Body of pancreas (tissue), 4 donors: ENCODE results near the gene C17orf67. TPM values are rescaled to one million over a fixed set of nuclear protein-coding genes. Genes with fewer than 3 reads are reported as not detected.

Source experiments
- ATAC-seq: fragments of 150-250 bp; one replicate; pipeline ENCODE4 v1.9.1; 2016
- DNase-seq, 4 donors: peaks; one replicate each; pipeline ENCODE4 v3.0.0-alpha.2; 2019
- H3K27ac ChIP-seq, 4 donors: fragments of 200-600 bp; sonication (generic); 1 replicate in 3 of 4; 2 replicates in 1 of 4; pipeline versions ENCODE4 v1.5.1 to v1.6.1; 2016 to 2019; ENCODE audit warnings: mild to moderate bottlenecking in 1 of 4, mixed read lengths in 1 of 4, moderate library complexity in 1 of 4
- H3K27me3 ChIP-seq, 2 donors: fragments of 200-600 bp; sonication (generic); one replicate each; pipeline ENCODE4 v1.6.0; 2016; ENCODE audit warnings: mild to moderate bottlenecking in 1 of 2
- H3K36me3 ChIP-seq, 2 donors: fragments of 200-600 bp; sonication (generic); replicated peaks in 1 of 2; 2 replicates each; pipeline ENCODE4 v1.5.1; 2016; ENCODE audit warnings: low read depth in 2 of 2; ENCODE audit not compliant: insufficient read depth in 1 of 2
- H3K4me1 ChIP-seq: fragments of 200-600 bp; sonication (generic); one replicate; pipeline ENCODE4 v1.6.0; 2016
- H3K4me3 ChIP-seq, 2 donors: fragments of 200-600 bp; sonication (generic); 1 replicate in 1 of 2; 2 replicates in 1 of 2; pipeline ENCODE4 v1.5.1; 2016 to 2019
- H3K9me3 ChIP-seq, 3 donors: fragments of 200-600 bp; sonication (generic); 1 replicate in 2 of 3; 2 replicates in 1 of 3; pipeline ENCODE4 v1.5.1; 2016
- CTCF ChIP-seq, 7 experiments: fragments of 450-650 bp in 4 of 7; fragments of 200-600 bp in 3 of 7; sonication (generic) in 3 of 7; IDR thresholded peaks; one replicate each; pipeline ENCODE4 v1.5.1; 2016 to 2019; ENCODE audit warnings: antibody characterized with exemption in 7 of 7
- POLR2A ChIP-seq, 3 donors: fragments of 450-650 bp; IDR thresholded peaks; one replicate each; pipeline ENCODE4 v1.6.1; 2016; ENCODE audit warnings: antibody characterized with exemption in 3 of 3, mild to moderate bottlenecking in 2 of 3
- WGBS, 2 donors: methylation state at CpG; one replicate each; pipeline ENCODE4 v1.1.5; 2017; 5-methylcytosine and 5-hydroxymethylcytosine counted together
- intact Hi-C: fragments of 100-400 bp; cut with DNase I; formaldehyde crosslinking; loops from one replicate; pipeline ENCODE4 v1.15.1; 2023
- total RNA-seq, 2 donors: library from RNA; depleted of rRNA; stranded (reverse); fragments of >200 nt; gene quantifications; one replicate each; pipeline ENCODE4 v1.1.0, GENCODE V29; 2016

The C17orf67 gene
- total RNA-seq, 2 donors from 2014 or later, result 0.78 to 2.3 TPM

DNA sequence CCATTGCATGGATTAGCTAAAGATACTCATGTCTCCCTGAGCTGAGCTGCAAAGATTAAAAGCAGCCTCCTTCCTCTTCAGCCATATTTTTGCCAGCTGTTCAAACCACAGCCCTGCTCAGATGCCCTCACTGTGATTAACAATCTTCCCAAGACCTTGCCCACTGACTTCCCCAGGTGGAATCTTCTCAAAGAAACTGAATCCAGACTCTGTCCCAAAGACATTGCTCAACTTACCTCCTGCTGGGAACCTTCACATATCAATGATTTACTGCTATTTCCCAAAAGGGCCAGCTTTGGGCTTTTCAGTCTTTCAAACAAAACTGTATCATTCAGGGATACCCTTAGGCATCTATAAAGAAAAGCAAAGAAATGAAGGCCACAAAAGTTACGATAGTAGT lies 9.2 kb downstream of the C17orf67 start:
- intact Hi-C loops, result loop anchor here (5.0 kb wide), 1 partner anchor 113 kb away; no protein-coding TSS in a partner anchor
- ATAC-seq, result no peak
- H3K36me3 ChIP-seq, result no peaks in the 10 kb centered on the region
- H3K27me3 ChIP-seq, result no peaks in the 10 kb centered on the region
- no peaks in the 10 kb centered on the region for H3K9me3 ChIP-seq
- whole genome bisulfite sequencing, 2 donors, result 59 to 68% methylated on average over 1 of the region's 1 CpG
- H3K27ac ChIP-seq, result peak overlapping the region in 2 of 4 donors; percentile 52 to 69
- TF ChIP-seq POLR2A (IDR thresholded peaks at IDR 0.05) (no peak), CTCF (IDR thresholded peaks at IDR 0.05) (no peak)
- DNase-seq, result peak in 2 of 4 donors; percentile 17 to 27
- H3K4me1 ChIP-seq, result peaks cover 53% of the 10 kb centered on the region
- no peak overlapping the region for H3K4me3 ChIP-seq

GRCh38 chr17:56823848-56824247 lies 9.9 kb downstream of the C17orf67 start:
- DNase-seq, result peak in 2 of 4 donors; percentile 18 to 32
- no peak for ATAC-seq
- no peak overlapping the region for H3K4me3 ChIP-seq
- intact Hi-C loops, result loop anchor here (5.0 kb wide), 1 partner anchor 113 kb away; no protein-coding TSS in a partner anchor
- peak overlapping the region in 2 of 4 donors; percentile 52 to 69 for H3K27ac ChIP-seq
- H3K9me3 ChIP-seq, result no peaks in the 10 kb centered on the region
- 52 to 53% methylated on average over 2 of the region's 2 CpGs for WGBS, 2 donors
- no peak for TF ChIP-seq CTCF (IDR thresholded peaks at IDR 0.05)
- no peak for TF ChIP-seq POLR2A (IDR thresholded peaks at IDR 0.05)
- no peaks in the 10 kb centered on the region for H3K36me3 ChIP-seq
- H3K4me1 ChIP-seq, result peaks cover 52% of the 10 kb centered on the region
- no peaks in the 10 kb centered on the region for H3K27me3 ChIP-seq

- no peak overlapping the region for H3K4me3 ChIP-seq
- H3K27me3 ChIP-seq, result no peaks in the 10 kb centered on the region
- H3K9me3 ChIP-seq, result no peaks in the 10 kb centered on the region
- WGBS, 2 donors, result 15 to 18% methylated on average over 5 of the region's 5 CpGs
- intact Hi-C loops, result loop anchor here (5.0 kb wide), 1 partner anchor 115 kb away; no protein-coding TSS in a partner anchor
- H3K27ac ChIP-seq, result peak overlapping the region in 1 of 4 donors; percentile 69
- TF ChIP-seq POLR2A (IDR thresholded peaks at IDR 0.05) (no peak), CTCF (IDR thresholded peaks at IDR 0.05) (no peak)
- peaks cover 52% of the 10 kb centered on the region for H3K4me1 ChIP-seq
- DNase-seq (peak in 3 of 4 donors; percentile 39 to 52 (median 44)), ATAC-seq (no peak)
- no peaks in the 10 kb centered on the region for H3K36me3 ChIP-seq
Measured at GRCh38 chr17:56822725-56823124, 11.0 kb downstream of the C17orf67 start.

DNA sequence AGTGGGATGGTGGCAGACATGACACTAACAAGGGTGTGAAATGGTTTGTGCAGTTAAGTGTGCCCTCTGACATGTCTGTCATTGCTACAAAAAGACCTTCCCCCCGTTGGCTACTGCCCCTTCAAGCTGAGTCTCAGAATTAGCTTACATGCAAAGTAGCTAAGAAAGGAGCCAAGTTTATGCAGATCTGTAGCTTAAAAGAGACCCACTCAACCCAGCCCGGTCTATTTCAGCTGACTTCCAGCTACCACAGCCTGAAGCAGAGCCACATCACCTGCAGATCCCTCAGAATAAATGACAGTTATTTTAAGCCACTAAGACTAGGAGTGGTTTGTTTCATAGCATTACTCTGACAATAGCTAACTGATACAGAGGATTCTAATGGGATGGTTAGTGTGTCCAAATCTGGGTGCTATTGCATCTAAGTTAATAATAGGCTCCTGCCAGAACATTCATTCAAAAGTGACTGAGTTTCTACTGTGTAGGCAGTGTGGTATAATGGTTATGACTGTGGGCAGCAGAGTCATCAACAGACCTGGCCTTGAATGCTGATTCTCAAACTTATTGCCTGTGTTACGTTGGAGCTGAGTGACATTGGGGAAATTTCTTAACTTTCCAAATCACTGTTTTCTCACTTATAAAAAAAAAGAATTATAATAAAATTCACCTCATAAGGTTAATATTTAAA lies 11.7 kb downstream of the C17orf67 start:
- Histone ChIP-seq H3K4me1 (peaks cover 44% of the 10 kb centered on the region), H3K27ac (peak overlapping the region in 1 of 4 donors; percentile 69), H3K4me3 (no peak overlapping the region), H3K9me3 (no peaks in the 10 kb centered on the region), H3K27me3 (no peaks in the 10 kb centered on the region), H3K36me3 (no peaks in the 10 kb centered on the region)
- ATAC-seq, result no peak
- WGBS, 2 donors, result 71 to 75% methylated on average over 2 to 3 of the region's 3 CpGs
- no peak for TF ChIP-seq POLR2A (IDR thresholded peaks at IDR 0.05)
- no peak for TF ChIP-seq CTCF (IDR thresholded peaks at IDR 0.05)
- DNase-seq, result no peak
- intact Hi-C loops, result loop anchor here (5.0 kb wide), 1 partner anchor 115 kb away; no protein-coding TSS in a partner anchor
